Measurements from ENCODE around the gene CCL21.

CCL21 gene

GRCh38 chr9:34665381-34666250 lies 44.3 kb downstream of the CCL21 start:
- peak; percentile 20 for DNase-seq

DNA sequence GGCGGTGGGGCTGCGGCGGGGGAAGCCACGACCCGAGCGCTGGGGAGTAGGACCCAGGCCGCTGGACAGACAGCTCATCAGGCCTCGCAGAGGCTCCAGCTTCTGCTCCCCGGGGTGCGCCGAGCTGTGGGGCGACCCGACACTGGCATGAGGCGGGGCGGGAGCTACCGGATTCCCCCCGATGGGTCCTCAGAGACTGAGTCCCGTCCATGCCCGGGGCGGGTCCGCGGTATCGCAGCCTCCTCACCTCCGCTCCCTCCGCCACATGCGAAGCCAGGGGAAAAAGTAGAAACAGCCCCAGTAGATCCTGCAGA lies 44.9 kb downstream of the CCL21 start:
- DNase-seq: no peak

- DNase-seq: no peak
Observed at GRCh38 chr9:34664281-34665066, 45.5 kb downstream of the CCL21 start.

DNA sequence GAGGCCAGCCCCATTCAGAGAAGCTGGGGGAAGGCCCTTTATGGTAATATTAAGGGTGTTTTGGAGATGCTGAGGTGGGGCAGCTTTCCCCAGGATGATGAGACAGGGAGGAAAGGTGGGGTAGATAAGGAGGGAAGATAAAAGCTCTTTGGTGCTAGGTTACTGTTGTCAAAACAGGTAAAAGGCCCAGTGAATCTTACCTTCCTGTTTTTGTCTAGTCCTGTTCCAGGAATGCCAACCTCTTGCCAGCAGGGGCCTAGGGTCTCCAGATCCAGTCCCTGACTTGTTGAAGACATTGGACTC lies 46.7 kb downstream of the CCL21 start:
- DNase-seq: no peak

DNA sequence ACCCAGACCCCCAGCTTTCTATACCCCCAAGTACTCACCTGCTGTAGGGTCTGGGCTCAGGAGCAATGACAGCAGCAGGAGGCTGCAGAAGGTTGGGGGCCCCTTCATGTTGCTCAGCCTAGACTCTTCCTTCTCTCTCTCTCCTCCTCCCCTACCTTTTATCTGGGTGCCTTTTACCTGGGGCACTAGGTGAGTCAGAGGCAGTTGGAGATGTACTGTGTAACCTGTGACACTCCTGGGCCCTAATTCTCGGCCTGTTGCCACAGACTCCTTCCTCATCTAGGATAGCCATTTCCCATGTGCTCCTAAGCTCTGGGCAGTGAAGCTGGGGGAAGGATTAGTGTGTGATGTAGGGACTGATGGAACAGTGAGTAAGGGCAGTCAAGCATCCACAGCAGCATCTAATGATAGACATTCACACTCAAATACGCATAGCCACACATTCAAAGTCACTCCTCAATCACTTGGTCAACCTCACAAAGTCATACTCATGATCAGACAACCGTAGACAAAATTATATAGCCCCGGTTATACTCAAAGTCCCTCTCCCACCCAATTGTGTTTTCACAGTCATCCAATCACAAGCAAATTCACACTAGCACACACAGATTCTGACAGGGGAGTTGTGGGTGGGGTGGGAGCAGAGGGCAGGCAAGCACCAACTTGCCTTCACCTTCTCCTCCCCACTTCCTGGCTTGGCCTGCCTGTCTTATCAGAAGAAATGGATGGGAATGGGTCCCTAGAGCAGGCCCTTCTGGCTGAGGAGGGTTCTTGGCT lies 47.2 kb downstream of the CCL21 start, which contains the start of gene CCL27:
TSS of gene CCL27 (minus strand) at position 132 of the 777 bp plus-strand sequence. CDS start at position 108, 24 bp downstream.
- no peak for DNase-seq

- no peak for DNase-seq
Observed at GRCh38 chr9:34659592-34660253, 50.2 kb downstream of the CCL21 start.
